IMR-90 (cell line): ENCODE data around the gene PRKN. TPM values are rescaled to one million over a fixed set of nuclear protein-coding genes. Genes with fewer than 3 reads are reported as not detected.

Source experiments
- ATAC-seq: fragments of 200-7000 bp; cut with Tn5 transposase; 2 replicates; pipeline ENCODE4 v1.9.1; 2020; ENCODE audit warnings: low read depth, mild to moderate bottlenecking, moderate library complexity
- BruUV-seq: library from RNA; stranded (reverse); fragments of 400-500 nt; replicated peaks from 2 replicates; lab custom pipeline; 2021; lab: Mats Ljungman, UMichigan
- CTCF ChIA-PET: fragments of 300-600 bp; formaldehyde crosslinking; extraction: SDS; loops from one replicate; lab custom pipeline; 2021; ENCODE audit warnings: antibody characterized with exemption; lab: Yijun Ruan, JAX
- POLR2A ChIA-PET: fragments of 300-600 bp; sonication (Branson Sonifier 250); formaldehyde crosslinking; loops from one replicate; lab custom pipeline; 2022; ENCODE audit warnings: antibody characterized with exemption; ENCODE audit not compliant: unreplicated experiment; lab: Charles Lee
- DNase-seq: peaks from one replicate; pipeline ENCODE4 v3.0.0; 2013
- H2AFZ ChIP-seq: replicated peaks from 2 replicates; pipeline ENCODE3; 2013; ENCODE audit warnings: low read length, mild to moderate bottlenecking; ENCODE audit not compliant: poor library complexity
- H2AK5ac ChIP-seq: 2 replicates; pipeline ENCODE4 v1.6.1; 2013; ENCODE audit warnings: low read depth, low read length, inconsistent platforms
- H2AK9ac ChIP-seq: replicated peaks from 2 replicates; pipeline ENCODE3; 2013; ENCODE audit warnings: mild to moderate bottlenecking, low read depth, low read length, moderate library complexity; ENCODE audit not compliant: poor library complexity
- H2BK120ac ChIP-seq: 2 replicates; pipeline ENCODE4 v1.6.1; 2013; ENCODE audit warnings: low read depth, low read length, inconsistent platforms
- H2BK15ac ChIP-seq: 3 replicates; pipeline ENCODE4 v1.6.1; 2013; ENCODE audit warnings: low read depth, low read length, inconsistent platforms
- H2BK20ac ChIP-seq: 2 replicates; pipeline ENCODE4 v1.6.1; 2013; ENCODE audit warnings: low read depth, mild to moderate bottlenecking, inconsistent platforms, low read length, moderate library complexity
- H2BK5ac ChIP-seq: 2 replicates; pipeline ENCODE4 v1.6.1; 2013; ENCODE audit warnings: mild to moderate bottlenecking, low read depth, low read length, inconsistent platforms; ENCODE audit not compliant: poor library complexity, severe bottlenecking
- H3K14ac ChIP-seq: replicated peaks from 2 replicates; pipeline ENCODE4 v1.6.1; 2013; ENCODE audit warnings: low read depth, low read length, inconsistent platforms
- H3K18ac ChIP-seq: 2 replicates; pipeline ENCODE4 v1.6.1; 2013; ENCODE audit warnings: low read depth, low read length, control low read depth
- H3K23ac ChIP-seq: 2 replicates; pipeline ENCODE4 v1.6.1; 2013; ENCODE audit warnings: low read depth, low read length, inconsistent platforms
- H3K27ac ChIP-seq: 2 replicates; pipeline ENCODE4 v1.5.1; 2013; ENCODE audit warnings: mild to moderate bottlenecking, control low read depth, low read length; ENCODE audit not compliant: insufficient read depth
- H3K27me3 ChIP-seq: 2 replicates; pipeline ENCODE4 v1.6.1; 2013; ENCODE audit warnings: low read length; ENCODE audit not compliant: control insufficient read depth, insufficient read depth
- H3K36me3 ChIP-seq: 2 replicates; pipeline ENCODE4 v1.6.1; 2013; ENCODE audit warnings: low read length, mixed read lengths; ENCODE audit not compliant: control insufficient read depth, insufficient read depth
- H3K4ac ChIP-seq: 2 replicates; pipeline ENCODE4 v1.6.1; 2013; ENCODE audit warnings: low read depth, low read length, inconsistent platforms
- H3K4me1 ChIP-seq: 2 replicates; pipeline ENCODE4 v1.6.1; 2013; ENCODE audit warnings: low read length, mixed read lengths; ENCODE audit not compliant: control insufficient read depth, insufficient read depth
- H3K4me2 ChIP-seq: 2 replicates; pipeline ENCODE4 v1.6.1; 2013; ENCODE audit warnings: low read depth, mild to moderate bottlenecking, control low read depth, low read length, moderate library complexity
- H3K4me3 ChIP-seq: 2 replicates; pipeline ENCODE4 v1.5.1; 2013; ENCODE audit warnings: low read depth, mild to moderate bottlenecking, control low read depth, low read length, moderate library complexity; ENCODE audit not compliant: insufficient read depth
- H3K56ac ChIP-seq: 2 replicates; pipeline ENCODE4 v1.6.1; 2013; ENCODE audit warnings: low read length, inconsistent platforms; ENCODE audit not compliant: insufficient read depth; ENCODE audit errors: extremely low read depth
- H3K79me1 ChIP-seq, 2 experiments: 2 replicates each; pipeline ENCODE4 v1.6.1; 2013; ENCODE audit warnings: low read length in 2 of 2, inconsistent platforms in 1 of 2, low read depth in 1 of 2
- H3K9ac ChIP-seq: 2 replicates; pipeline ENCODE4 v1.6.1; 2013; ENCODE audit warnings: low read depth, low read length, control low read depth
- H3K9me1 ChIP-seq: 2 replicates; pipeline ENCODE4 v1.6.1; 2013; ENCODE audit warnings: low read length, inconsistent platforms; ENCODE audit not compliant: insufficient read depth
- H3K9me3 ChIP-seq: 2 replicates; pipeline ENCODE4 v1.6.1; 2013; ENCODE audit warnings: low read length; ENCODE audit not compliant: control insufficient read depth, insufficient read depth
- H4K20me1 ChIP-seq: 2 replicates; pipeline ENCODE4 v1.6.1; 2013; ENCODE audit warnings: low read length, inconsistent platforms; ENCODE audit not compliant: insufficient read depth
- H4K5ac ChIP-seq: 2 replicates; pipeline ENCODE4 v1.6.1; 2013; ENCODE audit warnings: mild to moderate bottlenecking, low read depth, low read length, control low read depth
- H4K8ac ChIP-seq, 2 experiments: 2 replicates each; pipeline ENCODE4 v1.6.1; 2013; ENCODE audit warnings: low read depth in 2 of 2, low read length in 2 of 2, control low read depth in 1 of 2, inconsistent platforms in 1 of 2
- H4K91ac ChIP-seq: 2 replicates; pipeline ENCODE4 v1.6.1; 2013; ENCODE audit warnings: low read depth, low read length, inconsistent platforms; ENCODE audit not compliant: insufficient read depth
- MAFK ChIP-seq: IDR thresholded peaks from 2 replicates; pipeline ENCODE4 v1.6.1; 2012; ENCODE audit warnings: low read depth, low read length, improper control_type of control experiment
- MAZ ChIP-seq: IDR thresholded peaks from 2 replicates; pipeline ENCODE4 v1.6.1; 2012; ENCODE audit warnings: low read depth, mild to moderate bottlenecking, low read length, improper control_type of control experiment, moderate library complexity, borderline replicate concordance
- MXI1 ChIP-seq: IDR thresholded peaks from 2 replicates; pipeline ENCODE4 v1.6.1; 2012; ENCODE audit warnings: low read depth, mild to moderate bottlenecking, low read length, moderate library complexity, borderline replicate concordance
- RFX5 ChIP-seq: IDR thresholded peaks from 2 replicates; pipeline ENCODE4 v1.8.0; 2012; ENCODE audit warnings: low read depth, mild to moderate bottlenecking, low read length, moderate library complexity
- WGBS, 2 experiments: methylation state at CpG; one replicate each; pipeline versions ENCODE4 v1.1.5 to v1.1.7; 2013; ENCODE audit warnings: missing lambda C conversion rate in 2 of 2; ENCODE audit not compliant: insufficient read length in 1 of 2; ENCODE audit errors: extremely low coverage in 2 of 2; 5-methylcytosine and 5-hydroxymethylcytosine counted together
- dilution Hi-C: fragments of 300-500 bp; cut with HindIII; formaldehyde crosslinking; loops from one replicate; pipeline ENCODE4 v1.14.3; 2018; ENCODE audit warnings: low sequenced_read_pairs; ENCODE audit not compliant: unreplicated experiment
- in situ Hi-C: fragments of 300-500 bp; cut with MboI; formaldehyde crosslinking; loops from 3 replicates; pipeline ENCODE4 v1.14.3; 2019; ENCODE audit warnings: low sequenced_read_pairs, inconsistent platforms, mixed read lengths
- intact Hi-C: fragments of 100-400 bp; cut with micrococcal nuclease; formaldehyde crosslinking; loops from 2 replicates; pipeline ENCODE4 v1.10.0; 2022
- polyA plus RNA-seq, 3 experiments: library from polyadenylated mRNA; depleted of rRNA; stranded (reverse); fragments of >200 nt; gene quantifications; 2 replicates each; pipeline ENCODE4 v1.2.3, GENCODE V29; 2012; ENCODE audit warnings: low replicate concordance in 1 of 3
- total RNA-seq: library from RNA; depleted of rRNA; stranded (reverse); fragments of >200 nt; gene quantifications from 2 replicates; pipeline ENCODE4 v1.2.3, GENCODE V29; 2012
- TF ChIP-seq, protein P1 (sequence below): fragments of 150-350 bp; IDR thresholded peaks from 2 replicates; pipeline ENCODE4 v1.6.1; 2017; ENCODE audit warnings: mild to moderate bottlenecking, antibody characterized with exemption, low read length, low read depth

Gene PRKN
- total and polyA plus RNA-seq, 2 of the 4 experiments (the other 2 are of a cell fraction), result 0.15 to 0.18 TPM

DNA sequence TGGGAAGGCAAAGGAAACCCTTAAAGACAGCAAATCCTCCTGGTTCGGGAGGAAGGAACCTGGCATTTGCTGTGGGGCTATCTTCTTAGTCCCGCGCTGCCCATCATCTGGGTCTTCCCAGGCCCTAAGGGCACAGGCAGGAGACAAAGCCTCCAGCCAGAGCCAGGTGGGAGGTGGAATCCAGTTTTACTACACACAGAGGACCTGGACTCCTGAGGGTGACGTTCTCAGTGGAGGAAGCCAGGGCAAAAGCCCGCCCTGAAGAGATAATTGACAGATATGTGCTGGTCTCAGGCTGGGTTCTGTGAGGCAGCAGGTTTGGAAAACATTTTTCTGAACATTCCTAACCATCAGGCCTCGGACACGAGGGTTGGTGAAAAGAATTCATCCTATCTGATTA lies 1365.3 kb downstream of the PRKN start:
- in situ Hi-C loops, result no loop called here
- peaks cover 11% of the 10 kb centered on the region for H3K9me3 ChIP-seq
- H2AK9ac ChIP-seq, result no peak overlapping the region

More for the DNA sequence above, 1365.3 kb downstream of the PRKN start:
- no peak overlapping the region for H3K9ac ChIP-seq
- no peak overlapping the region for H3K27ac ChIP-seq
- no peak for TF ChIP-seq MXI1
- TF ChIP-seq, protein P1, sequence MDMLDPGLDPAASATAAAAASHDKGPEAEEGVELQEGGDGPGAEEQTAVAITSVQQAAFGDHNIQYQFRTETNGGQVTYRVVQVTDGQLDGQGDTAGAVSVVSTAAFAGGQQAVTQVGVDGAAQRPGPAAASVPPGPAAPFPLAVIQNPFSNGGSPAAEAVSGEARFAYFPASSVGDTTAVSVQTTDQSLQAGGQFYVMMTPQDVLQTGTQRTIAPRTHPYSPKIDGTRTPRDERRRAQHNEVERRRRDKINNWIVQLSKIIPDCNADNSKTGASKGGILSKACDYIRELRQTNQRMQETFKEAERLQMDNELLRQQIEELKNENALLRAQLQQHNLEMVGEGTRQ, result no peak
- TF ChIP-seq MAZ, result no peak
- TF ChIP-seq MAFK, result no peak
- TF ChIP-seq RFX5, result no peak
- dilution Hi-C loops (no loop called here), intact Hi-C loops (no loop called here)
- BruUV-seq, result no TSS peak
- no peak overlapping the region for H3K23ac ChIP-seq
- H3K4me3 ChIP-seq, result no peak overlapping the region
- no peak for ATAC-seq
- no peak overlapping the region for H2AK5ac ChIP-seq
- no peak overlapping the region for H2BK15ac ChIP-seq
- H3K56ac ChIP-seq, result no peak overlapping the region
- no peaks in the 10 kb centered on the region for H3K27me3 ChIP-seq
- no peak for DNase-seq
- CTCF ChIA-PET, result no interaction called here
- H4K91ac ChIP-seq, result no peak overlapping the region
- no peaks in the 10 kb centered on the region for H3K79me1 ChIP-seq
- no peak overlapping the region for H4K8ac ChIP-seq
- no peak overlapping the region for H3K14ac ChIP-seq
- no peak overlapping the region for H3K4ac ChIP-seq
- H3K18ac ChIP-seq, result no peak overlapping the region
- H3K36me3 ChIP-seq, result no peaks in the 10 kb centered on the region
- no peak overlapping the region for H2BK120ac ChIP-seq
- no peak overlapping the region for H4K5ac ChIP-seq
- POLR2A ChIA-PET, result no interaction called here
- no peak overlapping the region for H2BK5ac ChIP-seq
- H2AFZ ChIP-seq, result no peak overlapping the region
- WGBS, 2 experiments, result no CpG with 5 or more reads among the region's 7 CpGs
- no peaks in the 10 kb centered on the region for H3K9me1 ChIP-seq
- H4K20me1 ChIP-seq, result no peaks in the 10 kb centered on the region
- no peak overlapping the region for H3K4me2 ChIP-seq
- no peaks in the 10 kb centered on the region for H3K4me1 ChIP-seq
- H2BK20ac ChIP-seq, result no peak overlapping the region
